ENCODE results near the gene STK32B.

- TF ChIP-seq, protein P1, sequence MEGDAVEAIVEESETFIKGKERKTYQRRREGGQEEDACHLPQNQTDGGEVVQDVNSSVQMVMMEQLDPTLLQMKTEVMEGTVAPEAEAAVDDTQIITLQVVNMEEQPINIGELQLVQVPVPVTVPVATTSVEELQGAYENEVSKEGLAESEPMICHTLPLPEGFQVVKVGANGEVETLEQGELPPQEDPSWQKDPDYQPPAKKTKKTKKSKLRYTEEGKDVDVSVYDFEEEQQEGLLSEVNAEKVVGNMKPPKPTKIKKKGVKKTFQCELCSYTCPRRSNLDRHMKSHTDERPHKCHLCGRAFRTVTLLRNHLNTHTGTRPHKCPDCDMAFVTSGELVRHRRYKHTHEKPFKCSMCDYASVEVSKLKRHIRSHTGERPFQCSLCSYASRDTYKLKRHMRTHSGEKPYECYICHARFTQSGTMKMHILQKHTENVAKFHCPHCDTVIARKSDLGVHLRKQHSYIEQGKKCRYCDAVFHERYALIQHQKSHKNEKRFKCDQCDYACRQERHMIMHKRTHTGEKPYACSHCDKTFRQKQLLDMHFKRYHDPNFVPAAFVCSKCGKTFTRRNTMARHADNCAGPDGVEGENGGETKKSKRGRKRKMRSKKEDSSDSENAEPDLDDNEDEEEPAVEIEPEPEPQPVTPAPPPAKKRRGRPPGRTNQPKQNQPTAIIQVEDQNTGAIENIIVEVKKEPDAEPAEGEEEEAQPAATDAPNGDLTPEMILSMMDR (IDR thresholded peaks at IDR 0.05): no peak
- no peak for TF ChIP-seq POLR2A (IDR thresholded peaks at IDR 0.05)
Observed at GRCh38 chr4:5118994-5119835, 67.9 kb downstream of the STK32B start.

All from upper lobe of left lung (tissue), 4 donors.